IMR-90 (cell line): ENCODE measurements around the gene FLVCR2. TPM values are rescaled to one million over a fixed set of nuclear protein-coding genes. Genes with fewer than 3 reads are reported as not detected.

Source experiments
- ATAC-seq: fragments of 200-7000 bp; cut with Tn5 transposase; 2 replicates; pipeline ENCODE4 v1.9.1; 2020; ENCODE audit warnings: low read depth, mild to moderate bottlenecking, moderate library complexity
- BruUV-seq: library from RNA; stranded (reverse); fragments of 400-500 nt; replicated peaks from 2 replicates; lab custom pipeline; 2021; lab: Mats Ljungman, UMichigan
- CTCF ChIA-PET: fragments of 300-600 bp; formaldehyde crosslinking; extraction: SDS; loops from one replicate; lab custom pipeline; 2021; ENCODE audit warnings: antibody characterized with exemption; lab: Yijun Ruan, JAX
- POLR2A ChIA-PET: fragments of 300-600 bp; sonication (Branson Sonifier 250); formaldehyde crosslinking; loops from one replicate; lab custom pipeline; 2022; ENCODE audit warnings: antibody characterized with exemption; ENCODE audit not compliant: unreplicated experiment; lab: Charles Lee
- DNase-seq: peaks from one replicate; pipeline ENCODE4 v3.0.0; 2013
- H2AFZ ChIP-seq: replicated peaks from 2 replicates; pipeline ENCODE3; 2013; ENCODE audit warnings: low read length, mild to moderate bottlenecking; ENCODE audit not compliant: poor library complexity
- H2AK5ac ChIP-seq: 2 replicates; pipeline ENCODE4 v1.6.1; 2013; ENCODE audit warnings: low read depth, low read length, inconsistent platforms
- H2AK9ac ChIP-seq: replicated peaks from 2 replicates; pipeline ENCODE3; 2013; ENCODE audit warnings: mild to moderate bottlenecking, low read depth, low read length, moderate library complexity; ENCODE audit not compliant: poor library complexity
- H2BK120ac ChIP-seq: 2 replicates; pipeline ENCODE4 v1.6.1; 2013; ENCODE audit warnings: low read depth, low read length, inconsistent platforms
- H2BK15ac ChIP-seq: 3 replicates; pipeline ENCODE4 v1.6.1; 2013; ENCODE audit warnings: low read depth, low read length, inconsistent platforms
- H2BK20ac ChIP-seq: 2 replicates; pipeline ENCODE4 v1.6.1; 2013; ENCODE audit warnings: low read depth, mild to moderate bottlenecking, inconsistent platforms, low read length, moderate library complexity
- H2BK5ac ChIP-seq: 2 replicates; pipeline ENCODE4 v1.6.1; 2013; ENCODE audit warnings: mild to moderate bottlenecking, low read depth, low read length, inconsistent platforms; ENCODE audit not compliant: poor library complexity, severe bottlenecking
- H3K14ac ChIP-seq: replicated peaks from 2 replicates; pipeline ENCODE4 v1.6.1; 2013; ENCODE audit warnings: low read depth, low read length, inconsistent platforms
- H3K18ac ChIP-seq: 2 replicates; pipeline ENCODE4 v1.6.1; 2013; ENCODE audit warnings: low read depth, low read length, control low read depth
- H3K23ac ChIP-seq: 2 replicates; pipeline ENCODE4 v1.6.1; 2013; ENCODE audit warnings: low read depth, low read length, inconsistent platforms
- H3K27ac ChIP-seq: 2 replicates; pipeline ENCODE4 v1.5.1; 2013; ENCODE audit warnings: mild to moderate bottlenecking, control low read depth, low read length; ENCODE audit not compliant: insufficient read depth
- H3K27me3 ChIP-seq: 2 replicates; pipeline ENCODE4 v1.6.1; 2013; ENCODE audit warnings: low read length; ENCODE audit not compliant: control insufficient read depth, insufficient read depth
- H3K36me3 ChIP-seq: 2 replicates; pipeline ENCODE4 v1.6.1; 2013; ENCODE audit warnings: low read length, mixed read lengths; ENCODE audit not compliant: control insufficient read depth, insufficient read depth
- H3K4ac ChIP-seq: 2 replicates; pipeline ENCODE4 v1.6.1; 2013; ENCODE audit warnings: low read depth, low read length, inconsistent platforms
- H3K4me1 ChIP-seq: 2 replicates; pipeline ENCODE4 v1.6.1; 2013; ENCODE audit warnings: low read length, mixed read lengths; ENCODE audit not compliant: control insufficient read depth, insufficient read depth
- H3K4me2 ChIP-seq: 2 replicates; pipeline ENCODE4 v1.6.1; 2013; ENCODE audit warnings: low read depth, mild to moderate bottlenecking, control low read depth, low read length, moderate library complexity
- H3K4me3 ChIP-seq: 2 replicates; pipeline ENCODE4 v1.5.1; 2013; ENCODE audit warnings: low read depth, mild to moderate bottlenecking, control low read depth, low read length, moderate library complexity; ENCODE audit not compliant: insufficient read depth
- H3K56ac ChIP-seq: 2 replicates; pipeline ENCODE4 v1.6.1; 2013; ENCODE audit warnings: low read length, inconsistent platforms; ENCODE audit not compliant: insufficient read depth; ENCODE audit errors: extremely low read depth
- H3K79me1 ChIP-seq, 2 experiments: 2 replicates each; pipeline ENCODE4 v1.6.1; 2013; ENCODE audit warnings: low read length in 2 of 2, inconsistent platforms in 1 of 2, low read depth in 1 of 2
- H3K9ac ChIP-seq: 2 replicates; pipeline ENCODE4 v1.6.1; 2013; ENCODE audit warnings: low read depth, low read length, control low read depth
- H3K9me1 ChIP-seq: 2 replicates; pipeline ENCODE4 v1.6.1; 2013; ENCODE audit warnings: low read length, inconsistent platforms; ENCODE audit not compliant: insufficient read depth
- H3K9me3 ChIP-seq: 2 replicates; pipeline ENCODE4 v1.6.1; 2013; ENCODE audit warnings: low read length; ENCODE audit not compliant: control insufficient read depth, insufficient read depth
- H4K20me1 ChIP-seq: 2 replicates; pipeline ENCODE4 v1.6.1; 2013; ENCODE audit warnings: low read length, inconsistent platforms; ENCODE audit not compliant: insufficient read depth
- H4K5ac ChIP-seq: 2 replicates; pipeline ENCODE4 v1.6.1; 2013; ENCODE audit warnings: mild to moderate bottlenecking, low read depth, low read length, control low read depth
- H4K8ac ChIP-seq, 2 experiments: 2 replicates each; pipeline ENCODE4 v1.6.1; 2013; ENCODE audit warnings: low read depth in 2 of 2, low read length in 2 of 2, control low read depth in 1 of 2, inconsistent platforms in 1 of 2
- H4K91ac ChIP-seq: 2 replicates; pipeline ENCODE4 v1.6.1; 2013; ENCODE audit warnings: low read depth, low read length, inconsistent platforms; ENCODE audit not compliant: insufficient read depth
- CEBPB ChIP-seq: IDR thresholded peaks from 2 replicates; pipeline ENCODE4 v1.6.1; 2012; ENCODE audit warnings: low read depth, low read length, improper control_type of control experiment
- CHD1 ChIP-seq: IDR thresholded peaks from 2 replicates; pipeline ENCODE4 v1.6.1; 2012; ENCODE audit warnings: low read depth, low read length, improper control_type of control experiment
- CTCF ChIP-seq: conservative IDR thresholded peaks from 2 replicates; pipeline ENCODE4 v1.5.1; 2012; ENCODE audit warnings: mild to moderate bottlenecking, low read depth, low read length, improper control_type of control experiment
- ELK1 ChIP-seq: fragments of 150-350 bp; IDR thresholded peaks from 2 replicates; pipeline ENCODE4 v1.6.1; 2016; ENCODE audit warnings: low read depth, mild to moderate bottlenecking, low read length, moderate library complexity, borderline replicate concordance
- FOS ChIP-seq: fragments of 150-350 bp; IDR thresholded peaks from 2 replicates; pipeline ENCODE4 v1.6.1; 2016; ENCODE audit warnings: low read depth, low read length
- MAFK ChIP-seq: IDR thresholded peaks from 2 replicates; pipeline ENCODE4 v1.6.1; 2012; ENCODE audit warnings: low read depth, low read length, improper control_type of control experiment
- MAZ ChIP-seq: IDR thresholded peaks from 2 replicates; pipeline ENCODE4 v1.6.1; 2012; ENCODE audit warnings: low read depth, mild to moderate bottlenecking, low read length, improper control_type of control experiment, moderate library complexity, borderline replicate concordance
- MXI1 ChIP-seq: IDR thresholded peaks from 2 replicates; pipeline ENCODE4 v1.6.1; 2012; ENCODE audit warnings: low read depth, mild to moderate bottlenecking, low read length, moderate library complexity, borderline replicate concordance
- NFE2L2 ChIP-seq: fragments of 150-350 bp; IDR thresholded peaks from 2 replicates; pipeline ENCODE4 v1.6.1; 2016; ENCODE audit warnings: low read depth, mild to moderate bottlenecking, low read length
- POLR2A ChIP-seq: IDR thresholded peaks from 2 replicates; pipeline ENCODE4 v1.6.1; 2012; ENCODE audit warnings: mild to moderate bottlenecking, low read depth, low read length
- RAD21 ChIP-seq: IDR thresholded peaks from 2 replicates; pipeline ENCODE4 v1.6.1; 2012; ENCODE audit warnings: low read length, improper control_type of control experiment
- RCOR1 ChIP-seq: IDR thresholded peaks from 2 replicates; pipeline ENCODE4 v1.6.1; 2012; ENCODE audit warnings: mild to moderate bottlenecking, low read length, improper control_type of control experiment; ENCODE audit not compliant: insufficient replicate concordance
- SMC3 ChIP-seq: fragments of 150-350 bp; IDR thresholded peaks from 2 replicates; pipeline ENCODE4 v1.6.1; 2016; ENCODE audit warnings: low read depth, mild to moderate bottlenecking, antibody characterized with exemption, low read length, moderate library complexity
- WGBS, 2 experiments: methylation state at CpG; one replicate each; pipeline versions ENCODE4 v1.1.5 to v1.1.7; 2013; ENCODE audit warnings: missing lambda C conversion rate in 2 of 2; ENCODE audit not compliant: insufficient read length in 1 of 2; ENCODE audit errors: extremely low coverage in 2 of 2; 5-methylcytosine and 5-hydroxymethylcytosine counted together
- dilution Hi-C: fragments of 300-500 bp; cut with HindIII; formaldehyde crosslinking; loops from one replicate; pipeline ENCODE4 v1.14.3; 2018; ENCODE audit warnings: low sequenced_read_pairs; ENCODE audit not compliant: unreplicated experiment
- in situ Hi-C: fragments of 300-500 bp; cut with MboI; formaldehyde crosslinking; loops from 3 replicates; pipeline ENCODE4 v1.14.3; 2019; ENCODE audit warnings: low sequenced_read_pairs, inconsistent platforms, mixed read lengths
- intact Hi-C: fragments of 100-400 bp; cut with micrococcal nuclease; formaldehyde crosslinking; loops from 2 replicates; pipeline ENCODE4 v1.10.0; 2022
- polyA plus RNA-seq, 3 experiments: library from polyadenylated mRNA; depleted of rRNA; stranded (reverse); fragments of >200 nt; gene quantifications; 2 replicates each; pipeline ENCODE4 v1.2.3, GENCODE V29; 2012; ENCODE audit warnings: low replicate concordance in 1 of 3
- total RNA-seq: library from RNA; depleted of rRNA; stranded (reverse); fragments of >200 nt; gene quantifications from 2 replicates; pipeline ENCODE4 v1.2.3, GENCODE V29; 2012
- TF ChIP-seq, protein P1 (sequence below): fragments of 150-350 bp; IDR thresholded peaks from 2 replicates; pipeline ENCODE4 v1.6.1; 2017; ENCODE audit warnings: mild to moderate bottlenecking, antibody characterized with exemption, low read length, low read depth

The FLVCR2 gene
- total and polyA plus RNA-seq, 2 of the 4 experiments (the other 2 are of a cell fraction), result 0.94 to 1.4 TPM

DNA sequence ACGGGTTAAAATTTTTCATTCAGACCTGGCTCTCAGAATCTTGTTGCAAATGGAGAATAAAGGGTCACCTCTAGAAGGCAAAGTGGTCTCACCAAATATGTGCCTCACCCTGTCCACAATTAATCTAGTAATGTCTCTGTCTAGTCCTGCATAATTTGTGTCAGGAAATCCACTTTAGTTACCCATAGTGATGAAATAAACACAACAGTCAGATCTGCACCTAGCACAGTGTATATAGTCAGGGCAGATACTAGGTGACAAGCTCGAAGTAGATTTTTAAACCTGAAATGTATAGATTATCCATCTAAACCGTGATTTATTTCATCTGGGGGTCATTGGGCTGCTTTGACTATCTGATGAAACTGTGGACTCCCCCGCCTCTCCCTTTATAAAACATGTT is 15.9 kb upstream of the FLVCR2 start:
- Histone ChIP-seq H3K14ac (no peak overlapping the region), H2BK120ac (no peak overlapping the region), H2BK20ac (no peak overlapping the region), H3K23ac (no peak overlapping the region), H3K4me2 (no peak overlapping the region), H3K4me3 (no peak overlapping the region), H4K8ac (no peak overlapping the region), H2AFZ (no peak overlapping the region), H3K9me1 (no peaks in the 10 kb centered on the region), H2AK9ac (no peak overlapping the region), H3K9ac (no peak overlapping the region), H3K27me3 (peaks cover 30% of the 10 kb centered on the region), H3K9me3 (peaks cover 2% of the 10 kb centered on the region), H4K91ac (no peak overlapping the region), H3K4ac (no peak overlapping the region), H3K79me1 (no peaks in the 10 kb centered on the region), H4K5ac (no peak overlapping the region), H4K20me1 (no peaks in the 10 kb centered on the region), H3K36me3 (no peaks in the 10 kb centered on the region), H2BK5ac (no peak overlapping the region), H2BK15ac (no peak overlapping the region), H2AK5ac (no peak overlapping the region), H3K4me1 (no peaks in the 10 kb centered on the region; the same call in 1 of the 2 replicates), H3K56ac (no peak overlapping the region), H3K18ac (no peak overlapping the region), H3K27ac (no peak overlapping the region)
- TF ChIP-seq MXI1 (no peak), CHD1 (no peak), RAD21 (no peak), NFE2L2 (no peak), MAZ (no peak), SMC3 (no peak), CTCF (no peak), POLR2A (no peak), CEBPB (no peak), ELK1 (no peak), MAFK (no peak), RCOR1 (no peak), FOS (no peak)
- TF ChIP-seq, protein P1, sequence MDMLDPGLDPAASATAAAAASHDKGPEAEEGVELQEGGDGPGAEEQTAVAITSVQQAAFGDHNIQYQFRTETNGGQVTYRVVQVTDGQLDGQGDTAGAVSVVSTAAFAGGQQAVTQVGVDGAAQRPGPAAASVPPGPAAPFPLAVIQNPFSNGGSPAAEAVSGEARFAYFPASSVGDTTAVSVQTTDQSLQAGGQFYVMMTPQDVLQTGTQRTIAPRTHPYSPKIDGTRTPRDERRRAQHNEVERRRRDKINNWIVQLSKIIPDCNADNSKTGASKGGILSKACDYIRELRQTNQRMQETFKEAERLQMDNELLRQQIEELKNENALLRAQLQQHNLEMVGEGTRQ, result no peak
- intact Hi-C loops (loop anchor here (5.0 kb wide), 1 partner anchor 420 kb away; no protein-coding TSS in a partner anchor), in situ Hi-C loops (no loop called here), dilution Hi-C loops (no loop called here)
- no TSS peak for BruUV-seq
- ATAC-seq (no peak), DNase-seq (no peak)
- ChIA-PET POLR2A (no interaction called here), CTCF (interaction anchor here (1.0 to 1.9 kb wide), 2 partner anchors 15 to 23 kb away, joined by 3 to 5 read pairs; no protein-coding TSS in a partner anchor)
- 60% methylated on average over 1 of the region's 4 CpGs; no CpG with 5 or more reads in 1 of the 2 experiments for WGBS, 2 experiments
